Endodermal cell (in vitro differentiated cells): Measurements from ENCODE around the gene PMM2. TPM values are rescaled to one million over a fixed set of nuclear protein-coding genes. Genes with fewer than 3 reads are reported as not detected.

Experiments
- DNase-seq: peaks from one replicate; pipeline ENCODE4 v3.0.0-alpha.2; 2017
- H3K27ac ChIP-seq: 2 replicates; pipeline ENCODE4 v1.5.1; 2013; ENCODE audit warnings: mild to moderate bottlenecking, low read depth, low read length, moderate library complexity
- H3K27me3 ChIP-seq: 2 replicates; pipeline ENCODE4 v1.6.1; 2013; ENCODE audit warnings: mild to moderate bottlenecking, low read length, moderate library complexity; ENCODE audit not compliant: insufficient read depth, control insufficient read depth, poor library complexity, severe bottlenecking
- H3K36me3 ChIP-seq: 2 replicates; pipeline ENCODE4 v1.7.0; 2013; ENCODE audit warnings: mild to moderate bottlenecking, low read length, moderate library complexity; ENCODE audit not compliant: control insufficient read depth, insufficient read depth
- H3K4me1 ChIP-seq: one replicate; pipeline ENCODE4 v1.7.0; 2013; ENCODE audit warnings: low read length; ENCODE audit not compliant: control insufficient read depth, insufficient read depth
- H3K4me3 ChIP-seq: 2 replicates; pipeline ENCODE4 v1.5.1; 2013; ENCODE audit warnings: mild to moderate bottlenecking, low read length, moderate library complexity
- H3K9ac ChIP-seq: 2 replicates; pipeline ENCODE4 v1.6.1; 2013; ENCODE audit warnings: mild to moderate bottlenecking, low read length, moderate library complexity; ENCODE audit not compliant: poor library complexity, severe bottlenecking; ENCODE audit errors: extremely low read depth
- H3K9me3 ChIP-seq: 2 replicates; pipeline ENCODE4 v1.6.1; 2013; ENCODE audit warnings: mild to moderate bottlenecking, low read length, moderate library complexity; ENCODE audit not compliant: control insufficient read depth
- H3K27ac Mint-ChIP-seq: 2 replicates; pipeline ENCODE4 v1.8.0; 2020; ENCODE audit warnings: mixed read lengths
- H3K27me3 Mint-ChIP-seq: 2 replicates; pipeline ENCODE4 v1.8.0; 2021; ENCODE audit warnings: mild to moderate bottlenecking, mixed read lengths; ENCODE audit not compliant: insufficient read depth
- H3K36me3 Mint-ChIP-seq: 2 replicates; pipeline ENCODE4 v1.8.0; 2020; ENCODE audit warnings: low read depth, mixed read lengths
- H3K4me1 Mint-ChIP-seq: 2 replicates; pipeline ENCODE4 v1.8.0; 2020; ENCODE audit warnings: mixed read lengths
- H3K4me3 Mint-ChIP-seq: 2 replicates; pipeline ENCODE4 v1.8.0; 2020; ENCODE audit warnings: mild to moderate bottlenecking, moderate library complexity, mixed read lengths
- H3K9me3 Mint-ChIP-seq: 2 replicates; pipeline ENCODE4 v1.8.0; 2020; ENCODE audit warnings: mild to moderate bottlenecking, mixed read lengths
- CTCF ChIP-seq: fragments of 200-600 bp; sonication (generic); conservative IDR thresholded peaks from 2 replicates; pipeline ENCODE4 v1.5.0; 2021; ENCODE audit warnings: antibody characterized with exemption, mild to moderate bottlenecking
- WGBS, 2 experiments: methylation state at CpG; one replicate each; pipeline versions ENCODE4 v1.1.5 to v1.1.7; 2013; ENCODE audit warnings: missing lambda C conversion rate in 2 of 2, mixed read lengths in 1 of 2; ENCODE audit not compliant: insufficient coverage in 1 of 2, insufficient read length in 1 of 2; 5-methylcytosine and 5-hydroxymethylcytosine counted together
- total RNA-seq, 2 donors: library from RNA; stranded (reverse); fragmentation: NEBNext Ultra II Directional in 1 of 2; extraction: Animal tissue kit (Norgen Biotek cat#: 25700) in 1 of 2; gene quantifications; 2 replicates in 1 of 2; 3 replicates in 1 of 2; pipeline ENCODE4 v1.2.1, GENCODE V29; 2021

The PMM2 gene
- total RNA-seq, 2 donors from 2014 or later, result 47.6 to 48.2 TPM

- H3K27ac Mint-ChIP-seq, result no peak overlapping the region
- no peaks in the 10 kb centered on the region for H3K9me3 ChIP-seq
- H3K4me3 ChIP-seq, result no peak overlapping the region
- no peaks in the 10 kb centered on the region for H3K27me3 Mint-ChIP-seq
- no peaks in the 10 kb centered on the region for H3K27me3 ChIP-seq
- H3K4me1 ChIP-seq, result no peaks in the 10 kb centered on the region
- no peak overlapping the region for H3K27ac ChIP-seq
- H3K36me3 Mint-ChIP-seq, result peaks cover 58% of the 10 kb centered on the region
- 87 to 100% methylated on average over 1 to 5 of the region's 5 CpGs for WGBS, 2 experiments
- H3K9ac ChIP-seq, result no peak overlapping the region
- H3K4me3 Mint-ChIP-seq, result no peak overlapping the region
- H3K36me3 ChIP-seq, result peaks cover 59% of the 10 kb centered on the region
- no peaks in the 10 kb centered on the region for H3K9me3 Mint-ChIP-seq
- TF ChIP-seq CTCF, result no peak
- DNase-seq, result no peak
- no peaks in the 10 kb centered on the region for H3K4me1 Mint-ChIP-seq
Measured at GRCh38 chr16:8890549-8890921, 92.9 kb downstream of the PMM2 start.

- no peaks in the 10 kb centered on the region for H3K27me3 ChIP-seq
- Mint-ChIP-seq H3K9me3 (no peaks in the 10 kb centered on the region), H3K27ac (no peak overlapping the region), H3K4me3 (no peak overlapping the region), H3K36me3 (peaks cover 67% of the 10 kb centered on the region), H3K4me1 (no peaks in the 10 kb centered on the region), H3K27me3 (no peaks in the 10 kb centered on the region)
- H3K27ac ChIP-seq, result peak overlapping the region; percentile 73
- no peak overlapping the region for H3K9ac ChIP-seq
- no peaks in the 10 kb centered on the region for H3K9me3 ChIP-seq
- no peaks in the 10 kb centered on the region for H3K4me1 ChIP-seq
- H3K4me3 ChIP-seq, result no peak overlapping the region
- WGBS, 2 experiments, result 92 to 97% methylated on average over 9 to 16 of the region's 16 CpGs
- H3K36me3 ChIP-seq, result peaks cover 73% of the 10 kb centered on the region
- TF ChIP-seq CTCF, result no peak
- DNase-seq, result no peak
Measured at GRCh38 chr16:8892101-8892575, 94.5 kb downstream of the PMM2 start.

GRCh38 chr16:8893426-8893825 lies 95.8 kb downstream of the PMM2 start:
- Histone ChIP-seq H3K27me3 (no peaks in the 10 kb centered on the region), H3K9ac (no peak overlapping the region), H3K4me3 (no peak overlapping the region), H3K27ac (peak overlapping the region; percentile 69), H3K36me3 (peaks cover 85% of the 10 kb centered on the region), H3K4me1 (no peaks in the 10 kb centered on the region), H3K9me3 (no peaks in the 10 kb centered on the region)
- peak; percentile 17 for TF ChIP-seq CTCF
- DNase-seq, result no peak
- H3K4me3 Mint-ChIP-seq, result no peak overlapping the region
- WGBS, 2 experiments, result 92 to 95% methylated on average over 7 to 9 of the region's 9 CpGs
- no peaks in the 10 kb centered on the region for H3K9me3 Mint-ChIP-seq
- peaks cover 73% of the 10 kb centered on the region for H3K36me3 Mint-ChIP-seq
- H3K27me3 Mint-ChIP-seq, result no peaks in the 10 kb centered on the region
- H3K27ac Mint-ChIP-seq, result no peak overlapping the region
- no peaks in the 10 kb centered on the region for H3K4me1 Mint-ChIP-seq
